Measurements from ENCODE around the gene GNA12. TPM values are rescaled to one million over a fixed set of nuclear protein-coding genes. Genes with fewer than 3 reads are reported as not detected.
"Not testable (repeated sequence)": the region's sequence is repeated elsewhere in the genome, so short reads cannot be mapped to it uniquely, and the experiment has no call there.

Gene GNA12
- total RNA-seq, 2 donors from 2014 or later, result 37.0 to 46.6 TPM

DNA sequence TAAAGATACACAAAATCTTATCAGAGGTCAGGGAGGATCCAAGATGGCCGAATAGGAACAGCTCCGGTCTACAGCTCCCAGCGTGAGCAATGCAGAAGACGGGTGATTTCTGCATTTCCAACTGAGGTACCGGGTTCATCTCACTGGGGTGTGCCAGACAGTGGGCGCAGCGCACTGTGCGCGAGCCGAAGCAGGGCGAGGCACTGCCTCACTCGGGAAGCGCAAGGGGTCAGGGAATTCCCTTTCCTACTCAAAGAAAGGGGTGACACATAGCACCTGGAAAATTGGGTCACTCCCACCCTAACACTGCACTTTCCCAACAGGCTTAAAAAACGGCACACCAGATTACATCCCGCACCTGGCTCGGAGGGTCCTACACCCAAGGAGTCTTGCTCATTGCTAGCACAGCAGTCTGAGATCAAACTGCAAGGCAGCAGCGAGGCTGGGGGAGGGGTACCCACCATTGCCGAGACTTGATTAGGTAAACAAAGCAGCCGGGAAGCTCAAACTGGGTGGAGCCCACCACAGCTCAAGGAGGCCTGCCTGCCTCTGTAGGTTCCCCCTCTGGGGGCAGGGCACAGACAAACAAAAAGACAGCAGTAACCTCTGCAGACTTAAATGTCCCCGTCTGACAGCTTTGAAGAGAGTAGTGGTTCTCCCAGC, 100.5 kb downstream of the GNA12 start:
- H3K27ac Mint-ChIP-seq; DNase-seq; ATAC-seq (replicated peaks in 1 of 2); H3K4me3 Mint-ChIP-seq; H3K4me1 Mint-ChIP-seq (ENCODE audit: low read depth); H3K9me3 Mint-ChIP-seq; H3K27me3 Mint-ChIP-seq (ENCODE audit: low read depth): not testable (repeated sequence)
- peaks cover 4 to 12% of the 10 kb centered on the region in 2 donors for H3K36me3 Mint-ChIP-seq (ENCODE audit: insufficient read depth in 2 of 2)

DNA sequence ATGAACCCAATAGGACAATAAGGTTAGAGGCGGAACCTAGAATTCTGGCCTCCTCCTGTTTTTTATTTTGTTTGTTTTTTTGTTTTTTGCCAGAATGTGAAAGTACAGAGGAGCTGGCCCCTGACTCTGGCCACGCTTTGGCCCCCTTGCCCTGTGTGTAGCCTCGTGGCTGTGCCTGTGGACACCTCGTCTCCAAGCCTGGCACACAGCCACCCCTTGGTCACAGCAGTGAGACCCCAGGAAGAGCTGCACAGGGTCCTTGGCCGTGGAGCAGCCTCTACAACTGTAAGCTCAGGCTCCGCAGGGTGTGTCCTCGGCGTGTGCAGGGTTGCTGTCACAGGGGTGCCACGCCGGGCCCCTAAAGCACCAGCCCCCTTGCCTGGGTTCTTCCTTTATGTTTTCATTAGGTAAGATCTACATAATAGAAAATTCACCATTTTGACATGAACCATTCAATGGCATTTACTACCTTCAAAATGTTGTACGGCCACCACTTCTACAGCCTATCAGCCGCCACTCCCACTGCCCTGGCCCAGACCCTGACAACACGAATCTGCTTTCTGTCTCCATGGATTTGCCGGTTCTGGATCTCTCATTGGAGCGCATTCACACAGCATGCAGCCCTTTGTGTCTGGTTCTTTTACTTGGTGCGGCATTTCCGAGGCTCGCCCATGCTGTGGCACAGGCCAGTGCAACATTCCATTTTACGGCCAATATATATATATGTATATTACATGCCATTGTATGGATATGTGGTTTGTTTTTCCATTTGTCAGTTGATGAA, 105.2 kb downstream of the GNA12 start:
- no peaks in the 10 kb centered on the region for H3K27me3 Mint-ChIP-seq (ENCODE audit: low read depth)
- H3K9me3 Mint-ChIP-seq, result no peaks in the 10 kb centered on the region
- no peak overlapping the region for H3K27ac Mint-ChIP-seq
- peaks cover 0 to 4% of the 10 kb centered on the region in 2 donors for H3K36me3 Mint-ChIP-seq (ENCODE audit: insufficient read depth in 2 of 2)
- peak overlapping the region in 1 of 2 donors; percentile 24 for H3K4me3 Mint-ChIP-seq
- DNase-seq (no peak), ATAC-seq (replicated peaks in 1 of 2) (no peak)
- peaks cover 27% of the 10 kb centered on the region for H3K4me1 Mint-ChIP-seq (ENCODE audit: low read depth)

DNA sequence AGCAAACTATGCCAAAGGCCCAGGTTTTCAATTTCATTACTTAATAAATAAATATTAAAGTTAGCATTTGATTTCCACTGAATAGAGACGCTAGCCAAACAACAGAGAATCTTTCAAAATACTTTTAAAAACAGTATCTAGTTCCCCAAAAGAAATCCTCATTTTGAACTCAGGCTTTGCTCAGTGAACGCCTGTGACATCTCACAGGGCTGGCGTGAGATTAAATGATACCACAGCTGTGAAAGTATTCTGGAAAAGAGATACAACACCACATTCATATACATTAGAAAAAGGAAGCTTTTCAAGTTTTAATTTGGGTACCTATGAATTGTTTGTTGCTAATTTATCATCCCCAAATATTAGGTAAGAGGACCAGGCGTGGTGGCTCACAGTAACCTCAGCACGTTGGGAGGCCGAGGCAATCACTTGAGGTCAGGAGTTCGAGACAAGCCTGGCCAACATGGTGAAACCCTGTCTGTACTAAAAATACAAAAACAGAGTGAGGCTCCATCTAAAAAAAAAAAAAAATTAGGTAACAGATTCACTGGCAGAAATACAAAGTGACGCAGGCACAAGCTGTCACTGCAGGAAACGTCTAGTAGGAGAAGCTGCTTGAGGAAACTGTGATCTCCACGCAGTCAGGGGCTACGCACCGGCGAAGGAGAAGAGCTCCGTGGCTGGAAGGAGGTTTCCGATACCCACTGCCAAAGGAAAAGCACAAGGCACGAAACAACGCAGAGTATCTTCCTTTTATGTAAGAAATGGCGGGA, 106.2 kb downstream of the GNA12 start:
- Mint-ChIP-seq H3K36me3 (ENCODE audit: insufficient read depth in 2 of 2) (peaks cover 2 to 6% of the 10 kb centered on the region in 2 donors), H3K4me3 (peak overlapping the region in 1 of 2 donors; percentile 17), H3K9me3 (no peaks in the 10 kb centered on the region), H3K27me3 (ENCODE audit: low read depth) (no peaks in the 10 kb centered on the region), H3K4me1 (ENCODE audit: low read depth) (peaks cover 37% of the 10 kb centered on the region), H3K27ac (no peak overlapping the region)
- no peak for DNase-seq
- ATAC-seq (replicated peaks in 1 of 2), result no peak

DNA sequence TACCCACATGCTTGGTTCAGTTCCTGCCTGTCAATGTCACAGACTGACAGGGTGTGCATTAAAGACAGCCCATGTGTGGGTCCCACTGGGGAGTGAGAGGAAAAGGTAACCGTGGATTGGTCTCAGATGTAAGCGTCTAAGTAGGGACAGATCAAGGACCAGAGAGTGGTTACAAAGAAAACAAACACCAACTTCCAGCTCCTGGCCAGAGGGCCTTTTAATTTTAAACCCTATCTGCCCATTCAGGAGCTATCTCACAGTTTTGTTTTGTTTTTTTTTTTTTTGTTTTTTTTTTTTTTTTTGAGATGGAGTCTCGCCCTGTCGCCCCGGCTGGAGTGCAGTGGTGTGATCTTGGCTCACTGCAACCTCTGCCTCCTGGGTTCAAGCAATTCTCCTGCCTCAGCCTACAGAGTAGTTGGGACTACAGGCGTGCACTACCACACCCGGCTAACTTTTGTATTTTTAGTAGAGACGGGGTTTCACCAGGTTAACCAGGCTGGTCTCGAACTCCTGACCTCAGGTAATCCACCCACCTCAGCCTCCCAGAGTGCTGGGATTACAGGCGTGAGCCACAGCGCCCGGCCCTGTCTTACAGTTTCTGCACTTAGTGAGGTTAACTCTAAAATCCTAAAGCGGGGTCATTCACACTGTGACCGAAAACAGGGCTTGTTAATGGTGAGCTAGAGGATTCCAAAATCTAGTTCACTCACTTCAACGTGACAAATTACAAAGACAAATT, 106.9 kb downstream of the GNA12 start:
- H3K4me3 Mint-ChIP-seq; H3K27ac Mint-ChIP-seq; H3K9me3 Mint-ChIP-seq; H3K36me3 Mint-ChIP-seq (ENCODE audit: insufficient read depth in 2 of 2); H3K27me3 Mint-ChIP-seq (ENCODE audit: low read depth); DNase-seq; ATAC-seq (replicated peaks in 1 of 2): not testable (repeated sequence)
- H3K4me1 Mint-ChIP-seq (ENCODE audit: low read depth), result peaks cover 45% of the 10 kb centered on the region

DNA sequence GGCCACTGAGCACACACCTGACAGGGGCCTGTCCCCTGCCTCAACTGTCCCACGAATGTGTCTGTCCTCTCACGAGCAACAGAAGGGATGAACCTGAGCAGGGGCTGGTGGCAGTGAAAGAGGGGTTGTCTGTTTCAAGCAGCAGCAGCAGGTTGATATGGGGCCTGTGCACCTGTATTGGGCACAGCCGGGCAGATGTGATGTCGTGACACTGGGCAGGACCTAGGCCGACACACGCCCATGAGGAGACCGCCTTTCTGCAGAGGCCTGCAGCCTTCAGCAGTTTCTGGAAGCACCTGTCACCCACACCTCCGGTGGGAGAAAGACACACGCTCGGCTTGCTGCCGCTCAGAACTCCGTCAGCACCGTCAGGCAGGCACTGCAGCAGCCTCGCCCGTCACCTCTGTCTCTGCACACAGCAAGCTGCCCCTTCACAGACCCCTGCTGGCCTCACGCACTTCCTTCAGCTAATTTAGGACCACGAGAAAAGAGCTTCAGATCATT, 107.6 kb downstream of the GNA12 start:
- no peaks in the 10 kb centered on the region for H3K27me3 Mint-ChIP-seq (ENCODE audit: low read depth)
- H3K27ac Mint-ChIP-seq, result no peak overlapping the region
- H3K4me1 Mint-ChIP-seq (ENCODE audit: low read depth), result peaks cover 52% of the 10 kb centered on the region
- ATAC-seq (replicated peaks in 1 of 2) (no peak), DNase-seq (no peak)
- no peaks in the 10 kb centered on the region for H3K9me3 Mint-ChIP-seq
- no peak overlapping the region for H3K4me3 Mint-ChIP-seq
- peaks cover 2 to 4% of the 10 kb centered on the region in 2 donors for H3K36me3 Mint-ChIP-seq (ENCODE audit: insufficient read depth in 2 of 2)

DNA sequence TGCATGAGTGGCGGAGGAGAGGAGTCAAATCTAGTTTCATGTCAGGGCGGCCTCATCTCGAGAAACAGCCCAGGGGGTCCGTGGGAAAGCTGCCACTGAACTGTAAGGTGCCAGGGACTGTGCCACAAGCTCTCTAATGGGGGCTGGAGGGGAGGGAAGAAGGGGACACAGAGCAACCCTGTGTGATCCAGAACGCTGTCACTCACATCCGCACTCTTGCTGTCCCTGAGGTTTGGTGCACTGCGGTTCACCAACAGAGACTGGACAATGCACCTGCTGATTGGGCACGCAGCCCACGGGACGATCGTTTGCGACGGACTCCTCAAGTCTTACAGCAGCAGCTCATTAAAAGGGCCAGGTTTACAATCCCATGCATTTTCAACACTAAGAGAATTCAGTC, 108.4 kb downstream of the GNA12 start:
- H3K9me3 Mint-ChIP-seq, result no peaks in the 10 kb centered on the region
- no peak overlapping the region for H3K4me3 Mint-ChIP-seq
- no peak overlapping the region for H3K27ac Mint-ChIP-seq
- ATAC-seq (replicated peaks in 1 of 2), result no peak
- no peaks in the 10 kb centered on the region for H3K27me3 Mint-ChIP-seq (ENCODE audit: low read depth)
- H3K4me1 Mint-ChIP-seq (ENCODE audit: low read depth), result peaks cover 54% of the 10 kb centered on the region
- no peak for DNase-seq
- peaks cover 2 to 5% of the 10 kb centered on the region in 2 donors for H3K36me3 Mint-ChIP-seq (ENCODE audit: insufficient read depth in 2 of 2)

DNA sequence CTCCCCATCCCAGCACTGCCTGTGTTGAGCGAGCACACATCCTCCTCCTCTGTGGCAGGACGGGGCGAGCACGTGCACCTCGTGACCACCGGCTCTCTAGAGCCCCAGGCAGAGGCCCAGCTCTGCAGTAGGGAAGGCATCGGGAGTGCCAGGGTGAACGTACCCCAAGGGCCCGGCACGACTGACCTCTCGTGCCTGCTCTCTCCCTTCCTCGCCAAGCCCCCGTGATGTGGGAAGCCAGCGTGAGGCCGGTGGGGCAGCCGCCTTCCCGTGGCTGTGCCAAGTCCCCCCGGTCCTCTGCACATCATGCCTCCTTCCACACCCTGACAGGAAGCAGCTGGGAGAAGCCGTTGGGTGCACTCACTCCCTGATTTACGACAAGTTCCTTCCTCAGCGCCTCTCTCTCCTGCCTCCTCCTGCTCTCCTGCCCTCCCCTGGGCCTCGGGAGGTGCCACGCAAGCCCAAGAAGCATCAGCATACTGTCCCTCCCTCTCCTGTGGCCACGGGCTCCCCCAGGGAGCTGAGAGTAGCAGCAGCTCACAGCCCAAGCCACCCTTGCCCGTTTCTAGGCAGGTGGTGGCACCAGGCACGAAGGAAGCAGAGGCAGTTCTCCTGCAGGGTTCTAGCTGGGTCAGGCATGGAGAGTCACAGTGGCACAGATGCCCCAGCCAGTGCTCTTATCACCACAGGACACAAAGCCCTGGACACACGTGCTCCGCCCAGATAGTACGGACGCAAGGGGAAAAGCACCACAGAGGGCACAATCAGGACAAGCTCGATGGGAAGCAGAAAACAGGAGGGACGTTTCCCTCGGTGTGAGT, 109.1 kb downstream of the GNA12 start:
- no peaks in the 10 kb centered on the region for H3K27me3 Mint-ChIP-seq (ENCODE audit: low read depth)
- H3K4me3 Mint-ChIP-seq, result peak overlapping the region; percentile 17 to 52
- no peaks in the 10 kb centered on the region for H3K9me3 Mint-ChIP-seq
- DNase-seq (no peak), ATAC-seq (replicated peaks in 1 of 2) (peak; percentile 25 to 45)
- peaks cover 2 to 7% of the 10 kb centered on the region in 2 donors for H3K36me3 Mint-ChIP-seq (ENCODE audit: insufficient read depth in 2 of 2)
- H3K4me1 Mint-ChIP-seq (ENCODE audit: low read depth), result peaks cover 54% of the 10 kb centered on the region
- no peak overlapping the region for H3K27ac Mint-ChIP-seq

DNA sequence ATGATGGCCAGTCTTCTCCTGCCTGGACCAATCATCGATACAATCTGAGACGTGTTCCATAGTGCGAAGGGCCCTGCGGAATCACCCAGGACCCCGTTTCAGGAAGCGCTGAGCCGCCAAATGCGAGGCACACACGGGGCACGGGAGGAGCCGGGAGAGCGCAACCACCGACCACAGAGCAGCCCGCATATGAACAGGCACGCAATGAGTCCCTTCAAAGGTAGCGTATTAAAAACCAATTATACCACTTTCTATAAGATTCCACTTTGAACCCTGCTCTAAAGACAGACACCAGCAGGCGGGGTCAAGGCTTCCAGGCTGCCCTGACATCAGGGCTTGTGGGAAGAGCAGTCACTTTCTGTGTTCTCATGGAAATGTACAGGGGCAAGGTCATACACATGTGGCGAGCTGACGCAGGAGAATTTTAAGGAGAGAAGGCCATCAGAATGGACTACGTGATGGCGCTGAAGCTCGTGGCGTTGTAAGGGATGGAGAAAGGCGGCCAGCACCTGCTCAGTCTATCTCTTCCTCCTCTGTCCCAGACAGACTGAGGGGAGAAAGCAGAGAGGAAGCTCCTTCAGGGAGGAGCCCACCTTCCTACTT, 109.9 kb downstream of the GNA12 start:
- DNase-seq (no peak), ATAC-seq (replicated peaks in 1 of 2) (no peak)
- H3K4me3 Mint-ChIP-seq, result peak overlapping the region in 1 of 2 donors; percentile 52
- H3K36me3 Mint-ChIP-seq (ENCODE audit: insufficient read depth in 2 of 2), result peaks cover 2 to 11% of the 10 kb centered on the region in 2 donors
- H3K9me3 Mint-ChIP-seq, result no peaks in the 10 kb centered on the region
- H3K27ac Mint-ChIP-seq, result no peak overlapping the region
- no peaks in the 10 kb centered on the region for H3K27me3 Mint-ChIP-seq (ENCODE audit: low read depth)
- H3K4me1 Mint-ChIP-seq (ENCODE audit: low read depth), result peaks cover 54% of the 10 kb centered on the region

DNA sequence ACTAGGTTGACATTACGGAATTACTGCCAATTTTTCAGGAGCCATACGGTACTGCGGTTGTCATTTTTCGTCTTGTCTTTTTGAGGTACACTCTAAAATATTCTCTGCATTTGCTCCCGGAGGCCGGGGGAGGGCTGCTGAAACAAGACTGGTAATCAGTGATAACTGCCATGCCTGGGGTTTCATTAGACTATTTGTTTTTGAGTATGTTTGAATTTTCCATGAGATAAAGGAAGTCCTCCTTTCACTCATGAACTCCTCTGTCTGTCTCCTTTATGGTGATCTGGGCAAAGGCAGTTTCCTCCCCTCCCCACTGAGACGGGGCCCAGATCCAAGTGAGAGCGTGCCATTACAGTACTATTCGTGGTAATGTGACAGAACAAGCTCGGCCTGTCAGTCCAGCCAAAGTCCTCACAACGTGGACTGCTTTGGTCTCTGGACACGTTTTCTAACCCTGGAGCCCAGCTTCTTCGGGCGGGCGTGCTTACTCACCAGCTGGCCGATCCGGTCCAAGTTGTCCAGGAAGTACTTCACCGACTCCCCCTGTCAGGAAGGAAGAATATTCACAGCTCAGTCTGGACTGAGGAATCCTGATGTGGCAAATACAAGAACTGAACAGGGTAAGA, 111.0 kb downstream of the GNA12 start:
- Mint-ChIP-seq H3K4me3 (no peak overlapping the region), H3K27ac (no peak overlapping the region), H3K9me3 (no peaks in the 10 kb centered on the region), H3K4me1 (ENCODE audit: low read depth) (peaks cover 49% of the 10 kb centered on the region), H3K36me3 (ENCODE audit: insufficient read depth in 2 of 2) (peaks cover 2 to 11% of the 10 kb centered on the region in 2 donors), H3K27me3 (ENCODE audit: low read depth) (no peaks in the 10 kb centered on the region)
- ATAC-seq (replicated peaks in 1 of 2) (no peak), DNase-seq (no peak)

DNA sequence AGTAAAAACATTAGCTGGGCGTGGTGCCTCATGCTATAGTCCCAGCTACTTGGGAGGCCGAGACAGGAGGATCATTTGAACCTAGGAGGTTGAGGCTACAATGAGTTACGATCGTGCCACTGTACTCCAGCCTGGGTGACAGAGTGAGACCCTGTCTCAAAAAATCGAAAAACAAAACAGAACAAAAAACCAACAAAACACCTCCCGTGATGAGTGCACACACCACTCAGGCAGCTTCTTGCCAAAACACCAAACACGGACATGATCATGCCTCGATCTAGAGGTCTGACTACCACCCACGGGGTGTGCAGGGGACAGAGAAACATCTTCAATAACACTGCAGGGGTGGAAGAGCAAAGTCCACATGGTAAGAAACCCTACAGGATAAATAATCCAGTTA, 111.7 kb downstream of the GNA12 start:
- H3K36me3 Mint-ChIP-seq (ENCODE audit: insufficient read depth in 2 of 2), result peaks cover 2 to 11% of the 10 kb centered on the region in 2 donors
- H3K4me3 Mint-ChIP-seq, result no peak overlapping the region
- H3K27ac Mint-ChIP-seq, result peak overlapping the region; percentile 19
- H3K27me3 Mint-ChIP-seq (ENCODE audit: low read depth), result no peaks in the 10 kb centered on the region
- peaks cover 47% of the 10 kb centered on the region for H3K4me1 Mint-ChIP-seq (ENCODE audit: low read depth)
- no peaks in the 10 kb centered on the region for H3K9me3 Mint-ChIP-seq
- ATAC-seq (replicated peaks in 1 of 2), result no peak
- DNase-seq, result no peak

Data from activated T-cell treated with anti-CD3 and anti-CD28 coated beads, Interleukin-2, amount 50 U/mL, for 72 hours (primary cell).